Lower leg skin (tissue), 4 donors: Measurements from ENCODE around the gene EGFLAM. TPM values are rescaled to one million over a fixed set of nuclear protein-coding genes. Genes with fewer than 3 reads are reported as not detected.

ENCODE experiments used
- DNase-seq, 2 donors: peaks; one replicate each; pipeline ENCODE4 v3.0.0-alpha.2; 2019; ENCODE audit warnings: low spot score in 2 of 2
- H3K4me3 ChIP-seq: fragments of 200-600 bp; sonication (generic); 2 replicates; pipeline ENCODE4 v1.5.1; 2017; ENCODE audit warnings: mild to moderate bottlenecking, low read depth; ENCODE audit not compliant: poor library complexity, severe bottlenecking
- CTCF ChIP-seq, 3 donors: fragments of 450-650 bp; IDR thresholded peaks; one replicate each; pipeline ENCODE4 v1.5.1; 2016; ENCODE audit warnings: antibody characterized with exemption in 3 of 3, mild to moderate bottlenecking in 3 of 3, moderate library complexity in 2 of 3
- POLR2A ChIP-seq, 2 donors: fragments of 450-650 bp; IDR thresholded peaks; one replicate each; pipeline ENCODE4 v1.6.1; 2016 to 2017; ENCODE audit warnings: antibody characterized with exemption in 2 of 2, mild to moderate bottlenecking in 1 of 2, moderate library complexity in 1 of 2
- WGBS, 2 donors: methylation state at CpG; one replicate each; pipeline ENCODE4 v1.1.5; 2018; 5-methylcytosine and 5-hydroxymethylcytosine counted together
- intact Hi-C: fragments of 100-400 bp; cut with DNase I; formaldehyde crosslinking; loops from one replicate; pipeline ENCODE4 v1.15.0; 2023; ENCODE audit warnings: low total_unique reads
- total RNA-seq, 4 donors: library from RNA; depleted of rRNA; stranded (reverse); fragments of >200 nt; gene quantifications; one replicate each; pipeline ENCODE4 v1.1.0, GENCODE V29; 2016

EGFLAM gene
- total RNA-seq, 4 donors from 2014 or later: 0.72 to 4.4 (median 2.7) TPM

GRCh38 chr5:38472541-38472940 is 214.2 kb downstream of the EGFLAM start:
- intact Hi-C loops: no loop called here
- TF ChIP-seq CTCF (IDR thresholded peaks at IDR 0.05) (no peak), POLR2A (IDR thresholded peaks at IDR 0.05) (no peak)
- 91% methylated on average over 7 of the region's 7 CpGs for WGBS, 2 donors
- no peak overlapping the region for H3K4me3 ChIP-seq
- no peak for DNase-seq

GRCh38 chr5:38473008-38473407 is 214.6 kb downstream of the EGFLAM start:
- DNase-seq: no peak
- intact Hi-C loops: no loop called here
- TF ChIP-seq POLR2A (IDR thresholded peaks at IDR 0.05) (no peak), CTCF (IDR thresholded peaks at IDR 0.05) (no peak)
- no peak overlapping the region for H3K4me3 ChIP-seq
- WGBS, 2 donors: 24 to 58% methylated on average over 8 of the region's 8 CpGs

- no peak overlapping the region for H3K4me3 ChIP-seq
- WGBS, 2 donors: 79 to 85% methylated on average over 3 of the region's 3 CpGs
- intact Hi-C loops: loop anchor here (5.0 kb wide), 1 partner anchor 1099 kb away; no protein-coding TSS in a partner anchor
- TF ChIP-seq POLR2A (IDR thresholded peaks at IDR 0.05) (no peak), CTCF (IDR thresholded peaks at IDR 0.05) (no peak)
- no peak for DNase-seq
Measured at GRCh38 chr5:38478166-38478565, 219.8 kb downstream of the EGFLAM start.

GRCh38 chr5:38478878-38479277 is 220.5 kb downstream of the EGFLAM start:
- no peak for TF ChIP-seq POLR2A (IDR thresholded peaks at IDR 0.05)
- no peak for TF ChIP-seq CTCF (IDR thresholded peaks at IDR 0.05)
- intact Hi-C loops: loop anchor here (5.0 kb wide), 1 partner anchor 1098 kb away; no protein-coding TSS in a partner anchor
- WGBS, 2 donors: 64 to 83% methylated on average over 3 of the region's 3 CpGs
- no peak for DNase-seq
- no peak overlapping the region for H3K4me3 ChIP-seq

GRCh38 chr5:38479315-38479904 is 221.1 kb downstream of the EGFLAM start:
- intact Hi-C loops: loop anchor here (5.0 kb wide), 1 partner anchor 1098 kb away; no protein-coding TSS in a partner anchor
- TF ChIP-seq CTCF (IDR thresholded peaks at IDR 0.05): no peak
- no peak for TF ChIP-seq POLR2A (IDR thresholded peaks at IDR 0.05)

More at GRCh38 chr5:38479315-38479904, 221.1 kb downstream of the EGFLAM start:
- 57 to 71% methylated on average over 6 of the region's 6 CpGs for WGBS, 2 donors
- H3K4me3 ChIP-seq: no peak overlapping the region
- no peak for DNase-seq
